Stimulated activated CD8-positive, alpha-beta memory T cell treated with anti-CD3 and anti-CD28 coated beads, Interleukin-12 subunit alpha, Interleukin-12 subunit beta, amount 100 ng/mL, for 4 hours (primary cell): Measurements from ENCODE around the gene EYA3.

Experiments
- DNase-seq: peaks from one replicate; pipeline ENCODE4 v3.0.0-alpha.2; 2020; ENCODE audit warnings: low read depth

The EYA3 gene

GRCh38 chr1:28071813-28072212, 16.6 kb downstream of the EYA3 start:
- no peak for DNase-seq

GRCh38 chr1:28070725-28071593, 17.5 kb downstream of the EYA3 start:
- no peak for DNase-seq

- DNase-seq: no peak
Measured at GRCh38 chr1:28067523-28068090, 20.8 kb downstream of the EYA3 start.

GRCh38 chr1:28066393-28067154, 21.8 kb downstream of the EYA3 start:
- DNase-seq: no peak

GRCh38 chr1:28064064-28064463, 24.3 kb downstream of the EYA3 start:
- no peak for DNase-seq

GRCh38 chr1:28062806-28063205, 25.6 kb downstream of the EYA3 start:
- no peak for DNase-seq

GRCh38 chr1:28058971-28059878, 29.2 kb downstream of the EYA3 start:
- DNase-seq: no peak

GRCh38 chr1:28058168-28058567, 30.2 kb downstream of the EYA3 start:
- no peak for DNase-seq

- peak; percentile 36 for DNase-seq
Measured at GRCh38 chr1:28056129-28056925, 32.1 kb downstream of the EYA3 start.

- DNase-seq: no peak
Measured at GRCh38 chr1:28050776-28051175, 37.6 kb downstream of the EYA3 start.

GRCh38 chr1:28046716-28047115, 41.7 kb downstream of the EYA3 start:
- DNase-seq: no peak

GRCh38 chr1:28045777-28046176, 42.6 kb downstream of the EYA3 start:
- DNase-seq: no peak

GRCh38 chr1:28044399-28044798, 44.0 kb downstream of the EYA3 start:
- DNase-seq: no peak

- DNase-seq: no peak
Measured at GRCh38 chr1:28039341-28039740, 49.1 kb downstream of the EYA3 start.

GRCh38 chr1:28037946-28038345, 50.5 kb downstream of the EYA3 start:
- no peak for DNase-seq

- DNase-seq: no peak
Measured at GRCh38 chr1:28037206-28037605, 51.2 kb downstream of the EYA3 start.

GRCh38 chr1:28036431-28036830, 52.0 kb downstream of the EYA3 start:
- DNase-seq: no peak

- DNase-seq: no peak
Measured at GRCh38 chr1:28035420-28035819, 53.0 kb downstream of the EYA3 start.

- DNase-seq: no peak
Measured at GRCh38 chr1:28032281-28032680, 56.1 kb downstream of the EYA3 start.

GRCh38 chr1:28031173-28031572, 57.2 kb downstream of the EYA3 start:
- DNase-seq: no peak
